Trophoblast cell (in vitro differentiated cells and primary cell): ENCODE measurements around the gene CD4.

Source experiments
- DNase-seq, 2 donors: peaks; one replicate each; pipeline ENCODE4 v3.0.0-alpha.2; 2016
- H2AFZ ChIP-seq: 2 replicates; pipeline ENCODE4 v1.6.1; 2013; ENCODE audit warnings: low read length, moderate library complexity, mild to moderate bottlenecking; ENCODE audit not compliant: insufficient read depth, poor library complexity
- H2AK5ac ChIP-seq: 2 replicates; pipeline ENCODE4 v1.6.1; 2013; ENCODE audit warnings: mild to moderate bottlenecking, low read length
- H2BK120ac ChIP-seq: 2 replicates; pipeline ENCODE4 v1.6.1; 2013; ENCODE audit warnings: low read length, mild to moderate bottlenecking, moderate library complexity; ENCODE audit not compliant: insufficient read depth, poor library complexity
- H2BK12ac ChIP-seq: 2 replicates; pipeline ENCODE4 v1.6.1; 2013; ENCODE audit warnings: mild to moderate bottlenecking, low read length, moderate library complexity
- H2BK5ac ChIP-seq: 2 replicates; pipeline ENCODE4 v1.6.1; 2013; ENCODE audit warnings: low read length, low read depth, moderate library complexity, mild to moderate bottlenecking; ENCODE audit not compliant: poor library complexity
- H3K14ac ChIP-seq: 2 replicates; pipeline ENCODE4 v1.6.1; 2013; ENCODE audit warnings: mild to moderate bottlenecking, low read length
- H3K18ac ChIP-seq: 2 replicates; pipeline ENCODE4 v1.6.1; 2013; ENCODE audit warnings: mild to moderate bottlenecking, low read length
- H3K23ac ChIP-seq: 2 replicates; pipeline ENCODE4 v1.6.1; 2013; ENCODE audit warnings: low read length
- H3K27ac ChIP-seq: 2 replicates; pipeline ENCODE4 v1.5.1; 2013; ENCODE audit warnings: low read depth, mild to moderate bottlenecking, inconsistent platforms, low read length, moderate library complexity
- H3K27me3 ChIP-seq: 2 replicates; pipeline ENCODE4 v1.6.1; 2013; ENCODE audit warnings: inconsistent platforms, mild to moderate bottlenecking, low read length, moderate library complexity; ENCODE audit not compliant: insufficient read depth
- H3K36me3 ChIP-seq, 2 experiments: 1 replicate in 1 of 2; 2 replicates in 1 of 2; pipeline ENCODE4 v1.6.1; 2013; ENCODE audit warnings: low read length in 2 of 2, mild to moderate bottlenecking in 2 of 2, moderate library complexity in 1 of 2; ENCODE audit not compliant: insufficient read depth in 2 of 2, control insufficient read depth in 1 of 2
- H3K4ac ChIP-seq: 2 replicates; pipeline ENCODE4 v1.6.1; 2013; ENCODE audit warnings: low read depth, mild to moderate bottlenecking, low read length, moderate library complexity
- H3K4me1 ChIP-seq, 2 experiments: 1 replicate in 1 of 2; 2 replicates in 1 of 2; pipeline ENCODE4 v1.6.1; 2013; ENCODE audit warnings: low read length in 2 of 2, mild to moderate bottlenecking in 2 of 2, moderate library complexity in 1 of 2; ENCODE audit not compliant: insufficient read depth in 2 of 2, control insufficient read depth in 1 of 2
- H3K4me2 ChIP-seq: 2 replicates; pipeline ENCODE4 v1.6.1; 2013; ENCODE audit warnings: inconsistent platforms, mild to moderate bottlenecking, low read length, moderate library complexity
- H3K4me3 ChIP-seq: 2 replicates; pipeline ENCODE4 v1.5.1; 2013; ENCODE audit warnings: mild to moderate bottlenecking, low read depth, low read length, inconsistent platforms
- H3K79me1 ChIP-seq: one replicate; pipeline ENCODE4 v1.6.1; 2013; ENCODE audit warnings: low read length
- H3K79me2 ChIP-seq: 2 replicates; pipeline ENCODE4 v1.6.1; 2013; ENCODE audit warnings: low read length, mild to moderate bottlenecking; ENCODE audit not compliant: control insufficient read depth, insufficient read depth, poor library complexity
- H3K9ac ChIP-seq: 2 replicates; pipeline ENCODE4 v1.6.1; 2013; ENCODE audit warnings: mild to moderate bottlenecking, low read length
- H3K9me3 ChIP-seq: 2 replicates; pipeline ENCODE4 v1.6.1; 2013; ENCODE audit warnings: low read depth, mild to moderate bottlenecking, control low read depth, inconsistent platforms, low read length; ENCODE audit not compliant: insufficient read depth
- H4K12ac ChIP-seq: 2 replicates; pipeline ENCODE4 v1.6.1; 2013; ENCODE audit warnings: low read depth, mild to moderate bottlenecking, low read length, moderate library complexity
- H4K8ac ChIP-seq: 2 replicates; pipeline ENCODE4 v1.6.1; 2013; ENCODE audit warnings: low read depth, mild to moderate bottlenecking, low read length, moderate library complexity
- H4K91ac ChIP-seq: one replicate; pipeline ENCODE4 v1.6.1; 2013; ENCODE audit warnings: low read depth, mild to moderate bottlenecking, low read length, moderate library complexity
- WGBS: extraction: QIAGEN DNeasy Blood & Tissue Kit; methylation state at CpG from one replicate; pipeline ENCODE4 v1.1.7; 2013; ENCODE audit warnings: missing lambda C conversion rate; ENCODE audit not compliant: insufficient read length, insufficient coverage; ENCODE audit errors: extremely low coverage; 5-methylcytosine and 5-hydroxymethylcytosine counted together

Gene CD4

GRCh38 chr12:6792522-6793201 lies 3.3 kb downstream of the CD4 start:
- no CpG with 5 or more reads among the region's 12 CpGs for WGBS

DNA sequence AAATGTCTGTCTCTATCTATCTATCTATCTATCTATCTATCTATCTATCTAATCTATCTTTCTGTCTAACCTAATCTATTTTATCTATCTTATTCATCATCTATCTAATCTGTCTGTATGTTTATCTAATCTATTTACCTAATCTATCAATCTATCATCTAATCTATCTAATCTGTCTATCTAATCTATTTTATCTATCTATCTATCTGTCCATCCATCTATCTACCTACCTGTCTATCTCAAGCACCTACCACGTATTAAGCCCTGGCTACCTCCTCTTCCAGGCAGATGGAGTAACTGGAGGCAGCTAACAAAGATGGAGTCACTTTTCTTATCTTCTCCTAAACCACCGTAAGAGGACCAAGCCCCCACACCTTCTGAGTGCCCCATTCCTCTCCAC lies 5.8 kb downstream of the CD4 start:
- Histone ChIP-seq H3K4me2 (no peak overlapping the region), H3K14ac (no peak overlapping the region), H2BK12ac (no peak overlapping the region), H2AFZ (no peak overlapping the region), H3K4ac (no peak overlapping the region), H4K91ac (no peak overlapping the region), H3K79me1 (no peaks in the 10 kb centered on the region), H3K23ac (no peak overlapping the region), H3K18ac (no peak overlapping the region), H2BK120ac (no peak overlapping the region), H3K27me3 (no peaks in the 10 kb centered on the region), H2AK5ac (no peak overlapping the region), H3K9me3 (no peaks in the 10 kb centered on the region), H3K9ac (no peak overlapping the region), H3K4me1 (no peaks in the 10 kb centered on the region), H3K36me3 (no peaks in the 10 kb centered on the region), H3K79me2 (no peaks in the 10 kb centered on the region), H2BK5ac (no peak overlapping the region), H4K8ac (no peak overlapping the region), H4K12ac (no peak overlapping the region), H3K4me3 (no peak overlapping the region), H3K27ac (no peak overlapping the region)
- no CpG with 5 or more reads among the region's 2 CpGs for WGBS
- peak in 1 of 2 donors; percentile 55 for DNase-seq

More at GRCh38 chr12:6792522-6793201, 3.3 kb downstream of the CD4 start:
- DNase-seq, result peak in 1 of 2 donors; percentile 18
- Histone ChIP-seq H3K9me3 (no peaks in the 10 kb centered on the region), H4K8ac (no peak overlapping the region), H3K79me1 (no peaks in the 10 kb centered on the region), H2BK12ac (no peak overlapping the region), H2AFZ (no peak overlapping the region), H3K14ac (no peak overlapping the region), H3K4me1 (no peaks in the 10 kb centered on the region), H3K27ac (no peak overlapping the region), H4K91ac (no peak overlapping the region), H3K9ac (no peak overlapping the region), H2AK5ac (no peak overlapping the region), H3K4ac (no peak overlapping the region), H3K27me3 (no peaks in the 10 kb centered on the region), H3K23ac (no peak overlapping the region), H3K4me3 (no peak overlapping the region), H3K4me2 (no peak overlapping the region), H2BK120ac (no peak overlapping the region), H3K18ac (no peak overlapping the region), H3K79me2 (no peaks in the 10 kb centered on the region), H2BK5ac (no peak overlapping the region), H4K12ac (no peak overlapping the region), H3K36me3 (no peaks in the 10 kb centered on the region)

- no peak overlapping the region for H3K4me3 ChIP-seq
- no peaks in the 10 kb centered on the region for H3K36me3 ChIP-seq
- H3K27ac ChIP-seq, result no peak overlapping the region
- H4K91ac ChIP-seq, result no peak overlapping the region
- H2BK12ac ChIP-seq, result no peak overlapping the region
- H3K9ac ChIP-seq, result no peak overlapping the region
- no peak for DNase-seq
- no peak overlapping the region for H2BK120ac ChIP-seq
- H3K9me3 ChIP-seq, result no peaks in the 10 kb centered on the region
- H3K79me2 ChIP-seq, result no peaks in the 10 kb centered on the region
- no peak overlapping the region for H4K8ac ChIP-seq
- WGBS, result no CpG with 5 or more reads among the region's 4 CpGs
- H2AK5ac ChIP-seq, result no peak overlapping the region
- no peak overlapping the region for H2BK5ac ChIP-seq
- H3K18ac ChIP-seq, result no peak overlapping the region
- H4K12ac ChIP-seq, result no peak overlapping the region
- no peak overlapping the region for H3K4me2 ChIP-seq
- H2AFZ ChIP-seq, result no peak overlapping the region
- H3K14ac ChIP-seq, result no peak overlapping the region
- no peaks in the 10 kb centered on the region for H3K79me1 ChIP-seq
- H3K23ac ChIP-seq, result no peak overlapping the region
- H3K4ac ChIP-seq, result no peak overlapping the region
- H3K4me1 ChIP-seq, result no peaks in the 10 kb centered on the region
- no peaks in the 10 kb centered on the region for H3K27me3 ChIP-seq
These were observed 7.2 kb downstream of the CD4 start for GRCh38 chr12:6796576-6796975.

- H3K14ac ChIP-seq, result no peak overlapping the region
- no peak overlapping the region for H4K12ac ChIP-seq
- H3K36me3 ChIP-seq, result no peaks in the 10 kb centered on the region
- H3K18ac ChIP-seq, result no peak overlapping the region
- no peak for DNase-seq
- H3K27ac ChIP-seq, result no peak overlapping the region
- H2BK5ac ChIP-seq, result no peak overlapping the region
- no peak overlapping the region for H4K8ac ChIP-seq
- no peaks in the 10 kb centered on the region for H3K9me3 ChIP-seq
- no peak overlapping the region for H2AFZ ChIP-seq
- H3K79me1 ChIP-seq, result no peaks in the 10 kb centered on the region
- H3K79me2 ChIP-seq, result no peaks in the 10 kb centered on the region
- no peak overlapping the region for H4K91ac ChIP-seq
- no peak overlapping the region for H3K23ac ChIP-seq
- no peak overlapping the region for H3K9ac ChIP-seq
- H2AK5ac ChIP-seq, result no peak overlapping the region
- H3K4me2 ChIP-seq, result no peak overlapping the region
- WGBS, result no CpG with 5 or more reads among the region's 5 CpGs
- H3K4ac ChIP-seq, result no peak overlapping the region
- H2BK12ac ChIP-seq, result no peak overlapping the region
- H2BK120ac ChIP-seq, result no peak overlapping the region
- no peaks in the 10 kb centered on the region for H3K4me1 ChIP-seq
- H3K27me3 ChIP-seq, result no peaks in the 10 kb centered on the region
- no peak overlapping the region for H3K4me3 ChIP-seq
These were observed 9.8 kb downstream of the CD4 start for GRCh38 chr12:6799147-6799546.
